Right renal pelvis (tissue), 4 donors: ENCODE results near the gene CBLN4. TPM values are rescaled to one million over a fixed set of nuclear protein-coding genes. Genes with fewer than 3 reads are reported as not detected.

ENCODE experiments used
- DNase-seq, 4 donors: peaks; one replicate each; pipeline ENCODE4 v3.0.0-alpha.2; 2013; ENCODE audit warnings: low read depth in 4 of 4, low spot score in 3 of 4, missing footprints in 1 of 4
- polyA plus RNA-seq, 4 donors: library from polyadenylated mRNA; unstranded; fragments of 120-200 nt; gene quantifications; one replicate each; pipeline ENCODE4 v1.2.1, GENCODE V29; 2013; ENCODE audit not compliant: insufficient read length in 4 of 4

CBLN4 gene
- polyA plus RNA-seq: 1 to 10 TPM; 1.9 to 4.1 (median 3.0) TPM

DNA sequence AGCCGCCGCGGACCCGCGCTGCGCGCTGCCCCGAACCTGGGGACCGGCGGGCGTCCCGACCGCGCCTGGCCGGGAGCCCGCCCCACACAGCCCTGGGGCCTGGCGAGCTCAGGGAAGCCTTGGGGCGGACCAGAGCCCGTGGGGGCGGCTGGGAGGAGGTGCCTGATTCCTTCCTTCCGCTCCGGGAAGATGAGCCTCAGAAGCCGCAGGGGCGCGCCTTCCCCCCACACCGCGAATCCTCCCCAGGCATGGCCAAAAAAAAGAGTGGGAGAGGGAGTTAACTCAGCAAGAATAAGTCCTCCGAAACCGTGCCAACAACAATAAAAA, at the start of gene CBLN4:
Gene CBLN4, minus strand, starts transcription at position 131 of the 327 bp plus-strand sequence. CDS start 1,348 bp downstream, outside the sequence.
- no peak for DNase-seq

DNA sequence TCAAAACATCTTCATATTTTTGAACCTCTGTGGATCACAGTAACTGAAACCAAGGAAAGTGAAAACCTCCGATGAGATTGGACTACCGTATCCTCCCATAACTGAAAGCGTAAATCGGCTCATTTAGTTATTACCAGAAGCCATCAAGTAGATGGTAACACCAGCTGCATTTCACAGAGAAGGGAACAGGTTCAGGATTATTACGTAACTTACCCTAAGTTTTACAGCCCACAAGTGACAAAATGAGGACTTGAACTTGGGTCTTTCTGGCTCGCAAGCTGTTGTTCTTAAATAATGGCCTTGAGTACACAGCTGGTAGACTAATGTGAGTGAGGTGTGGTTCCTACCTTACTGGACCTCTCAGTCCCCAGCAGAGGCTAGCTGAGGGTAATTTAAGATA, 37.9 kb upstream of the CBLN4 start:
- no peak for DNase-seq

- no peak for DNase-seq
Measured at GRCh38 chr20:56032251-56032650, 26.9 kb upstream of the CBLN4 start.

GRCh38 chr20:56018716-56019115, 13.4 kb upstream of the CBLN4 start:
- DNase-seq: no peak

GRCh38 chr20:56018194-56018593, 12.9 kb upstream of the CBLN4 start:
- DNase-seq: no peak

DNA sequence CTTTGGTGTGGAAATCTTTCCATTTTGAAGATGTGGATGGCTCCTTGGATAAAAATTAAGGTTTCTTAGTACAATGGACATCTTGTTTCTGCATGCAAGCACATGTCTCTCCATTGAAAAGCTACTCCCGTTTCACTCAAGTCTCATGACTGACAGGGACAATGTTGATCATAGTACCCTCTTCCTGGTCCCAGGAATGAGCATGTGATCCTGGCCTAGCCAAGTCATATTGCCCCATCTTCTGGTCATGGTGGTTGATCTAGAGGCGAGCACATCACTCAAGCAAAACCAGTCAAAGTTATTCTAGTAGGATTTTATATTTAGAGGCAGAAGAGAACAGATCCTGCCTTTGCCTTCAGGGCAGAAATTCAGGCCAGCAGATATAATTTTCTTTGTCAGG, 12.2 kb upstream of the CBLN4 start:
- DNase-seq: no peak

GRCh38 chr20:56014998-56015397, 9.7 kb upstream of the CBLN4 start:
- no peak for DNase-seq

GRCh38 chr20:56014151-56014550, 8.8 kb upstream of the CBLN4 start:
- DNase-seq: no peak

DNA sequence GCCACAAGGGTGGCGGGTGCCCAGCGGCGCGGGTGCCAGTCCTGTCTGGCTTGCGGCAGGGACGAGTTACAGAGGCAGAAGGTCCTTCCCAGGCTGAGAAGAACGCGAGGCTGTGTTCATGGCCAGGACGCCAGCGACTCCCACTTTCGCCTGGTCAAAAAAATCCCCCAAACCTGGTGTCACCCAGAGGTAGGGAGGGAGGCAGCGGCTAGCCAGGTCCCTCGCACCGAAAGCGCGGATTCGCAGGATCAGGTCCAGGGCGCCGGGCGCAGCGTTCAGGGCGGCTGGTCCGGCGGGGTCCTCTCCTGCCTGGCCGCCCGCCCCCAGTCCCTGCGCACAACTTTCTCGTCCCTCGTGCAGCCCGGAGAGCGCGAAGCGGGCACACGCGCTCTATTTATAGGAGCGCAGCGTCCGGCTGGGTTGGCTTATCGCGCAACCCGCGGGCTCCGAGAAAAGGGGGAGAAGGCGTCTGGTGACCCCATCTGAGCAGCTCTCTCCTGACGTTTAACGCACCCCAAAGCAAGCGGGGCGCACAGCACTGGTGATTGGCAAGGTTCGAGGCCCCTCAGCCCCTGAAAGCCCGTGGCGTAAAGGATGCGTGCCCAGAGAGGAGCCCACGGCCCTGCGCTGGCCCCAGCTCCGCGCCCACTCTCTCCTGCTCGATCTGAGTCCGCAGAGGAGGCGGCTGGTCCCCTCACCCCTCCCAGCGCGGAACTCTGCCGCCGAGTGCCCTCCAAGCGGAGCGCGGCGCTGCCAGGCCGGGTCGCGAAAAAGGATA, 519 bp downstream of the CBLN4 start:
- DNase-seq: no peak

GRCh38 chr20:56004007-56004406, 1.3 kb downstream of the CBLN4 start:
- peak in 2 of 4 donors; percentile 37 to 40 for DNase-seq

GRCh38 chr20:56002908-56003800, 2.2 kb downstream of the CBLN4 start:
- no peak for DNase-seq

DNA sequence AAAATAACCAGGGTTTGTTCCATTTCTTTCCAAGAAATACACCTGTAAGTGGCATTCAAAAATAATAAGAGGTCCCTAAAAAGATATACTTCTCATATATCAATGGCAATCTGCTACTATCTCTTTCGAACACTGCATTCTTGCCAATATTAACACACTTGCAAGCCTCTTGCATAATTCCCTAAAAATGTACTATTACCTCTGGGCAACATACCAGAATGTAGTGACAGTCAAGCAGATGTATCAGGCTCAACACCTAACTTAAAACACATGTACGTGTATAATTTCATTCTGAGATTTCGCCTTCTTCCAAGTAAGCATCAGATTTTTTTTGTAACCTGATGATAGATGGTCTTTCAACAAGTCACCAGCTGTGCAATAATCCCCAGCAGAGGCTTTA, 3.4 kb downstream of the CBLN4 start:
- no peak for DNase-seq

DNA sequence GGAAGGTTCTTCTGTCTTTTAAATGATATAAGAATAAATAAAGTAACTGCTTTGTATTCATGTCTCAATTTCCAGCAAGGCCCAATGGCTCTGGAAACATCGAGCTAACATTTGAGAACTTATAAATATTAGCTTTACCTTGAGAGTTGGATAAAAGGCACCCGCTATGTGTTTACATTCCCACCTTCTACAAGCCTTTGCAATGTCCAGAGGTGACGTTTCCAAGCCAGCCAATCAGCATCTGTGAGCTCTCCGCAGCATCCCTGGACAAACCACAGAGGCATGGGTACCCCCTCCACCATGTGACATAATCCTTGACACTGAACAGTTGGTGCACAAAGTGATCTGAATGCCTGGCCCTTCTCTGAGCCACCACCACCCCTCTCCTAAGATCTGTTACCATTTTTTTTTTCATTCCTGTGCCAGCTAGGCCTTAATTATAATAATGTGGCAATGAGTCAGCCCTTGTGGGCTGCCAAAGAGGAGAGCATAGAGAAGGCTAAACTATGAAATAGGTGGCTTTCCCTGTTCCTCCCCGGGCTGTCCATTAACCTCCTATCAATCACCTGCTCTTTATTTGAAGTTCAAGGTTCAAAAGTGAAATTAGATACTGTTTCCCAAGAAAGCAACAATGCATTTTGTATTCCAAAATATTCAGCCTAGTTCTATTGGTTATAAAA, 4.1 kb downstream of the CBLN4 start:
- DNase-seq: no peak

- no peak for DNase-seq
Measured at GRCh38 chr20:55978550-55978949, 26.8 kb downstream of the CBLN4 start.

DNA sequence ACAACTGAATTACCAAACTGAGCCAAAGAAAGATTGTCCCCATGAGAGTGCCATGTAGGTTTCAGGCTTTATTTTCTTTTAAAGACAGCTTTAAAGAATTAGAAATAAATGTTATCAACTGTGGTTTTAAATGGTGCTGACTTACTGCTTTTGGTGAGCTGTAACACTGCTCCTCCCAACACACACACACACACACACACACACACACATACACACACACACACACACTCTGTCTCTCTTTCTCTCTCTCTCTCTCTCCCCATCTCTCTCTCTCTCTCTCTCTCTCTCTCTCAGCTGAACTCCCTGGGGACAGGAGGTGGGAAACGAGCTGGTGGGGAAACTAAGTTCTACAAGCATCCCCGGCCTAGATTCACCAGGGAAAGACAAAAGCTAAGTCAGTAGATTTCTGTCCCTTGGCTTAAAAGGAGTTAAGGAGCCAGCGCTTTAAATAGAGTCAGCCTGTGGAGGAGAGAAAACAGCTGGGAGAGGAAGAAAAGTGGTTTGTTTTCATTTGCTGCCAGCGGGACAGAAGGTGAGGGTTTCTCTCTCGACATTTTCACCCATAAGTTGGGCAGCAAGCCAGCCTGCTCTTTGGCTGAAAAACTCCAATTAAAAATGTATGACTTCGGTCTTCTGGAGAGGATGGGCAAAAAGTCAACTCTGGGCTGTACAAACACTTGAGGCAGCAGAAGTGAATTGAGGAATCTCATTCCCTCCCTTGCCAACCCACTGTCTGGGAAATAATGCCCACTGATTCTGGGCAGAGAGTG, 27.4 kb downstream of the CBLN4 start:
- DNase-seq: no peak

- DNase-seq: no peak
Measured at GRCh38 chr20:55974491-55975202, 30.7 kb downstream of the CBLN4 start.

DNA sequence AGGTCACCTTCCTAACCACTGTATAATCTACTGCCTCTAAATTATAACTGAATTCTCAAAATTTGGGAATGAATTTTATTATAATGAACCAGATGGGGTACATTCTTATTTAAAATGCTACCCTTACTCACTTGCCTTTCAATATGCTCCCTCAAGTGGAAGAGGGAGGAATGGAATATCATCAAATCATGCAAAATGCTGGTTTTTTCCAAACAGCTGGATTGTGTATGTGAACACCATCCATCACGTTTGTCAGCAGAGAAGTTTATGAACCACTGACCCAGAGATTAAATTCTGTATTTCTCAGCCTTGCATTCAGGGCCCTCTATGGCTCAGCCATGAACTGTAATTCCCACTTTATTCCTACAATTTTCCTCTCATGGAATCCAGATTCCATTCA, 40.5 kb downstream of the CBLN4 start:
- no peak for DNase-seq

DNA sequence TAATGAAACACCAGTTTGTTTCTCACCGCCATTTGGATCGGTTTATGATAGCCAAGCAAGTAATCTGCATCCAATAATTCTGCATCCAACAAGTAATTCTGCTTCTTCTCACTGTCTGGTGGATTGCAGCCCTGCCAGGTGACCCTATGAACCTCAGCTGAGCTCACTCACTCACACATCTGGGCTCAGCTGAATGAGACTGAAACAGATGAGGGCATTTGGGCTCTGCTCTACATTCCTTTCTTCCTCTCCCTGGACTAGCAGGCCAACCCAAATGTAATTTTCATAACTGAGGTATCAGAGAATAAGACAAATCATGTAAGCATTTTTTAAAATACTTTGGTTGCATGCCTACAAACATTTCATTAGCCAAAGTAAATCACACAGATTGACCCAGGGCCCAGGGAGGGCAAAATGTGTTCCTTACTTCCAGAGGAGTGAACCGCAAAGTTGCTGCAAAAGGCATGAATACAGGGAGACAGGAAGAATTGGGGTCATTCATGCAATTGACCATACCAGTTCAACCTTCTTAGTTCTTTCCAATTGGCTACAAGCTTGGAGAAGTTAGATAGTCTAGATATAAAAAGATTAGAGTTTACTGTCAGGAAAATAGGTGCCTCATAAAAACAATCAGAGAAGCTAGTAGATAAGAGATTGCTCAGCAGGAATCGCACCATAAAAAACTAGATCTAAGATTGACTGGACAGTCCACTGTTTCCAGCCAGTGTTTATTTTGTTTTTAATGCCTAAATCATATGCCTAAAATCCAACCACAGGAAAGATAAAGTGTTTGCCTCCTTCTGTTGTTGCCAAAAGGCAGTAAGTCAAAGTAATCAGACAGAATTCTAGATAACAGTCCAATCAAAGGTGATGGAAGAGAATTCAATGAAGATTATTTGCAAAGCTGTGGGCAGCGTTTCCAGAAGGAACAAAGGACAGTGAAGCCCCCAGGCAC, 43.7 kb downstream of the CBLN4 start:
- no peak for DNase-seq

- no peak for DNase-seq
Measured at GRCh38 chr20:55953201-55953600, 52.1 kb downstream of the CBLN4 start.
